Measurements from ENCODE around the gene MESP2. TPM values are rescaled to one million over a fixed set of nuclear protein-coding genes. Genes with fewer than 3 reads are reported as not detected.
"Not testable (repeated sequence)": the region's sequence is repeated elsewhere in the genome, so short reads cannot be mapped to it uniquely, and the experiment has no call there.

Gene MESP2
- total RNA-seq, 2 donors from 2014 or later: 0.22 to 1.3 TPM

DNA sequence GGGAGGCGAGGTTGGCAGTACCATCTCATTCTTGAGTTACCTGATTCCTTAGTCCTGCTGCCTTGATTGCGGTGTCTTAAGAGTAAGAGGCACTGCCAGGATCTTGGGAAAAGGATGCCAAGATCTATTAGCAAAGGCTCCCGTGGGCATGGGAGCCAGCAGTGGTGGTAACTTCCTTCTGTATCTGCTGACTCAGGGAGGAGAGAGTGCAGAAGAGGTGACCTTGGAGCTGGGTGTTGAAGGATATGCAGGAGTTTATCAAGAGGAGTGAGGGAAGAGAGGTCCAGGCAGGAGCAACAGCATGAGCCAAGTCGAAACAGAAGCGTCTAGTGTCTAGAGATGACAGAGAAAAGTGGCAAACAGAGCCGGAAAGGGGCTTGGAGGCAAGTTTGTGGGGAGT, 4.5 kb downstream of the MESP2 start:
- H3K27me3 ChIP-seq (ENCODE audit: control insufficient read depth, insufficient read depth, low read length, poor library complexity, severe bottlenecking): peaks cover 30% of the 10 kb centered on the region
- H3K4me1 Mint-ChIP-seq: peaks cover 14% of the 10 kb centered on the region
- no peaks in the 10 kb centered on the region for H3K36me3 Mint-ChIP-seq (ENCODE audit: low read depth)
- H3K9me3 Mint-ChIP-seq: no peaks in the 10 kb centered on the region
- no peaks in the 10 kb centered on the region for H3K4me1 ChIP-seq (ENCODE audit: control insufficient read depth, insufficient read depth, low read length)
- peaks cover 51% of the 10 kb centered on the region for H3K27me3 Mint-ChIP-seq (ENCODE audit: insufficient read depth)
- TF ChIP-seq, protein P1, sequence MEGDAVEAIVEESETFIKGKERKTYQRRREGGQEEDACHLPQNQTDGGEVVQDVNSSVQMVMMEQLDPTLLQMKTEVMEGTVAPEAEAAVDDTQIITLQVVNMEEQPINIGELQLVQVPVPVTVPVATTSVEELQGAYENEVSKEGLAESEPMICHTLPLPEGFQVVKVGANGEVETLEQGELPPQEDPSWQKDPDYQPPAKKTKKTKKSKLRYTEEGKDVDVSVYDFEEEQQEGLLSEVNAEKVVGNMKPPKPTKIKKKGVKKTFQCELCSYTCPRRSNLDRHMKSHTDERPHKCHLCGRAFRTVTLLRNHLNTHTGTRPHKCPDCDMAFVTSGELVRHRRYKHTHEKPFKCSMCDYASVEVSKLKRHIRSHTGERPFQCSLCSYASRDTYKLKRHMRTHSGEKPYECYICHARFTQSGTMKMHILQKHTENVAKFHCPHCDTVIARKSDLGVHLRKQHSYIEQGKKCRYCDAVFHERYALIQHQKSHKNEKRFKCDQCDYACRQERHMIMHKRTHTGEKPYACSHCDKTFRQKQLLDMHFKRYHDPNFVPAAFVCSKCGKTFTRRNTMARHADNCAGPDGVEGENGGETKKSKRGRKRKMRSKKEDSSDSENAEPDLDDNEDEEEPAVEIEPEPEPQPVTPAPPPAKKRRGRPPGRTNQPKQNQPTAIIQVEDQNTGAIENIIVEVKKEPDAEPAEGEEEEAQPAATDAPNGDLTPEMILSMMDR (conservative IDR thresholded peaks at IDR 0.05): no peak
- no peak for DNase-seq
- no peaks in the 10 kb centered on the region for H3K36me3 ChIP-seq (ENCODE audit: control insufficient read depth, insufficient read depth, low read length)
- no peak overlapping the region for H3K27ac ChIP-seq (ENCODE audit: low read depth, low read length)
- H3K4me3 Mint-ChIP-seq: no peak overlapping the region
- H3K9me3 ChIP-seq (ENCODE audit: control insufficient read depth, low read length): no peaks in the 10 kb centered on the region
- H3K9ac ChIP-seq (ENCODE audit: extremely low read depth, low read length, poor library complexity, severe bottlenecking): no peak overlapping the region
- no peak overlapping the region for H3K27ac Mint-ChIP-seq
- WGBS, 2 experiments (ENCODE audit: insufficient coverage in 1 of 2, insufficient read length in 1 of 2): 90 to 92% methylated on average over 6 of the region's 6 CpGs
- no peak overlapping the region for H3K4me3 ChIP-seq (ENCODE audit: low read length)

DNA sequence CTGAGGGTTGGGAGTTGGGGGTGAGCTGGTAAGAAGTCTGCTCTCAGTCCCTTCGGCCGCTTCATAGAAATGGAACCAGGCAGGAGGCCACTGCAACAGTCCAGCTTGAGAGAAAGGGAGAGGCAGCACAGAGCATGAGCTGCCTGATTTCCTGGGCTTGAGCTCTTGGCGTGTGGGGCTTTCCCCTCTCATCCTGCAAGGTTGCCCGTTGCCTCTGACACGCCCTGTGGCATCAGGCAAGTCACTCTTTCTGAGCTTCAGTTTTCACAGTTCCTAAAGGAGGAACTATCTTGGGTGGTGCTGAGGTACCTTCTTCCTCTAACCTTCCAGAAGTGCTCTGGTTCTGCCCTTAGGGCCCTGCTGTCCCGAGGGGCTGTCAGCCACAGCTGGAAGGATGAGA, 4.9 kb downstream of the MESP2 start:
- 87 to 92% methylated on average over 3 to 6 of the region's 6 CpGs for WGBS, 2 experiments (ENCODE audit: insufficient coverage in 1 of 2, insufficient read length in 1 of 2)
- no peaks in the 10 kb centered on the region for H3K36me3 Mint-ChIP-seq (ENCODE audit: low read depth)
- Histone ChIP-seq H3K4me3 (ENCODE audit: low read length) (no peak overlapping the region), H3K27ac (ENCODE audit: low read depth, low read length) (no peak overlapping the region), H3K27me3 (ENCODE audit: control insufficient read depth, insufficient read depth, low read length, poor library complexity, severe bottlenecking) (peaks cover 25% of the 10 kb centered on the region), H3K36me3 (ENCODE audit: control insufficient read depth, insufficient read depth, low read length) (no peaks in the 10 kb centered on the region), H3K9ac (ENCODE audit: extremely low read depth, low read length, poor library complexity, severe bottlenecking) (no peak overlapping the region), H3K9me3 (ENCODE audit: control insufficient read depth, low read length) (no peaks in the 10 kb centered on the region), H3K4me1 (ENCODE audit: control insufficient read depth, insufficient read depth, low read length) (no peaks in the 10 kb centered on the region)
- peaks cover 14% of the 10 kb centered on the region for H3K4me1 Mint-ChIP-seq
- H3K9me3 Mint-ChIP-seq: no peaks in the 10 kb centered on the region
- DNase-seq: no peak
- peaks cover 47% of the 10 kb centered on the region for H3K27me3 Mint-ChIP-seq (ENCODE audit: insufficient read depth)
- H3K4me3 Mint-ChIP-seq: no peak overlapping the region
- H3K27ac Mint-ChIP-seq: no peak overlapping the region
- TF ChIP-seq, protein P1 (conservative IDR thresholded peaks at IDR 0.05): no peak

DNA sequence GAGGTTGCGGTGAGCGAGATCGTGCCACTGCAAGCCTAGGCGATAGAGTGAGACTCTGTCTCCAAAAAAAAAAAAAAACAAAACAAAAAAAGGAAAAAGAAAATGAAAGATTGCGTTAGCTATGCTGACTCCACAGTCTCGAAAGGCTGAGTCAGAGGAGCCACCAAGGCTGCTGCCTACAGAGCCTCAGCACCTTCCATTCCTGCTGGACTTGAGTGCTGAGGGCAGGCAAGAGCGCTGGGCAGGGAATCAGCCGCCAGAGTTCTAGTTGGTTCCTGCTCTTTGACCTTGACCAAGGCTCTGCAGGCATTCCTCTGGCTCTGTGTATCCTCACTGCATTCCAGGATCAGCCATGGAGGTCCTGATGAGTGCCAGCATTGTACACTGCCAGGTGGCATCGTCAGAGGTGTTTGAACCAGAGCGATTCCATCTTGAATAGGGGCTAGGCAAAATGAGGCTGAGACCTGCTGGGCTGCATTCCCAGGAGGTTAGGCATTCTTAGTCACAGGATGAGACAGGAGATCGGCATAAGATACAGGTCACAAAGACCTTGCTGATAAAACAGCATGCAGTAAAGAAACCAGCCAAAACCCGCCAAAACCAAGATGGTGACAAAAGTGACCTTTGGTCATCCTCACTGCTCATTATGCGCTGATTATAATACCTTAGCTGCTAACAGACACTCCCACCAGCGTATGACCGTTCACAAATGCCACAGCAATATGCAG, 5.9 kb downstream of the MESP2 start:
- TF ChIP-seq, protein P1 (conservative IDR thresholded peaks at IDR 0.05): no peak
- H3K9ac ChIP-seq (ENCODE audit: extremely low read depth, low read length, poor library complexity, severe bottlenecking): no peak overlapping the region
- Mint-ChIP-seq H3K4me3 (no peak overlapping the region), H3K9me3 (peaks cover 2% of the 10 kb centered on the region), H3K4me1 (peaks cover 14% of the 10 kb centered on the region), H3K27me3 (ENCODE audit: insufficient read depth) (peaks cover 41% of the 10 kb centered on the region), H3K27ac (no peak overlapping the region), H3K36me3 (ENCODE audit: low read depth) (no peaks in the 10 kb centered on the region)
- peaks cover 23% of the 10 kb centered on the region for H3K27me3 ChIP-seq (ENCODE audit: control insufficient read depth, insufficient read depth, low read length, poor library complexity, severe bottlenecking)
- H3K36me3 ChIP-seq (ENCODE audit: control insufficient read depth, insufficient read depth, low read length): no peaks in the 10 kb centered on the region
- H3K4me1 ChIP-seq (ENCODE audit: control insufficient read depth, insufficient read depth, low read length): no peaks in the 10 kb centered on the region
- no peaks in the 10 kb centered on the region for H3K9me3 ChIP-seq (ENCODE audit: control insufficient read depth, low read length)
- no peak overlapping the region for H3K4me3 ChIP-seq (ENCODE audit: low read length)
- no peak for DNase-seq
- 80 to 84% methylated on average over 14 to 15 of the region's 15 CpGs for WGBS, 2 experiments (ENCODE audit: insufficient coverage in 1 of 2, insufficient read length in 1 of 2)
- no peak overlapping the region for H3K27ac ChIP-seq (ENCODE audit: low read depth, low read length)

DNA sequence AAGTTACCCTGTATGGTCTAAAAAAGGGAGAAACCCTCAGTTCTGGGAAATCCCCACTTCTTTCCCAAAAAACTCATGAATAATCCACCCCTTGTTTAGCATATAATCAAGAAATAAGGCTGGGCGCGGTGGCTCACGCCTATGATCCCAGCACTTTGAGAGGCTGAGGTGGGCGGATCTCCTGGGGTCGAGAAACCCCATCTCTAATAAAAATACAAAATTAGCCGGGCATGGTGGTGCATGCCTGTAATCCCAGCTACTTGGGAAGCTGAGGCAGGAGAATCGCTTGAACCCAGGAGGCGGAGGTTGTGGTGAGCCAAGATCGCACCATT, 6.5 kb downstream of the MESP2 start:
- DNase-seq; H3K4me3 ChIP-seq (ENCODE audit: low read length); H3K27ac Mint-ChIP-seq; H3K9ac ChIP-seq (ENCODE audit: extremely low read depth, low read length, poor library complexity, severe bottlenecking); H3K4me1 ChIP-seq (ENCODE audit: control insufficient read depth, insufficient read depth, low read length); H3K27ac ChIP-seq (ENCODE audit: low read depth, low read length); H3K9me3 Mint-ChIP-seq; H3K9me3 ChIP-seq (ENCODE audit: control insufficient read depth, low read length); H3K4me3 Mint-ChIP-seq; H3K36me3 Mint-ChIP-seq (ENCODE audit: low read depth); H3K36me3 ChIP-seq (ENCODE audit: control insufficient read depth, insufficient read depth, low read length): not testable (repeated sequence)
- 94 to 100% methylated on average over 2 to 9 of the region's 9 CpGs for WGBS, 2 experiments (ENCODE audit: insufficient coverage in 1 of 2, insufficient read length in 1 of 2)
- H3K27me3 ChIP-seq (ENCODE audit: control insufficient read depth, insufficient read depth, low read length, poor library complexity, severe bottlenecking): peaks cover 17% of the 10 kb centered on the region
- Mint-ChIP-seq H3K4me1 (peaks cover 14% of the 10 kb centered on the region), H3K27me3 (ENCODE audit: insufficient read depth) (peaks cover 36% of the 10 kb centered on the region)
